C4-2B (cell line): ENCODE results near the gene COL4A1.

Experiments used
- H3K27ac ChIP-seq: fragments of 450-650 bp; 2 replicates; pipeline ENCODE4 v1.5.1; 2017
- CTCF ChIP-seq: fragments of 450-650 bp; conservative IDR thresholded peaks from 2 replicates; pipeline ENCODE4 v1.5.1; 2017; ENCODE audit warnings: mild to moderate bottlenecking
- ZFX ChIP-seq: fragments of 450-650 bp; IDR thresholded peaks from 2 replicates; pipeline ENCODE4 v1.6.1; 2017

The COL4A1 gene

DNA sequence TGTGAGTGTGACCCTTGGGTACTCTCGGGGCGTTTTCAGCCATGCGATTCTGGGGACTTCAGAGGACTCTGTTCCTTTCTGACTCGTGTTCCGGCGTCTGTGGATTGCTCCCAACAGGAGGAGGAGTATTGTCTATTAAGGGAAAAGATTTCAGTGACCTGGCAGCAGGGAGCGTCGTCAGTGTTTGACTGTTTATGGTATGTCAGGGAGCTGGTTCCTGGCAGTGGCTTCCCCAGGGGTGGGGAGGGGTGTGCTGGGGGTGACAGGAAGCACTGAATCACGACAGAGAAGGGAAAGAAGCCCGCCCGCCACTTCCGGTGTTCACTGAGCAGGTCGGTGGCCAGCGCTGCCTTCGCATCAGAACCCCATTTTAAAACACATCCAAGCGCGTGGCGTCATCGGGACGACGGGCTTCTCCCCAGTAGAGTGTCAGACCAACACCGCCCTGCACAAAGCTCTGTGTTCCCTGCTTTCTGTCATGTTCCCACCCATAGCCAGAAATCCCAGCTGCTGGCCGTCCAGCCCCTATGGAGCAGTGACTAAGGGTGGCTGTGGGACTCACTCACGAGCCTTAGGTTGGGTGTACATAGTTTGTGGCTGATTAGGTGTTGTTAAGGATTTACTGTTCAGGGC, 34.0 kb upstream of the COL4A1 start:
- TF ChIP-seq ZFX (no peak), CTCF (no peak)
- no peak overlapping the region for H3K27ac ChIP-seq

GRCh38 chr13:110339975-110340550, 33.1 kb upstream of the COL4A1 start:
- H3K27ac ChIP-seq: no peak overlapping the region

DNA sequence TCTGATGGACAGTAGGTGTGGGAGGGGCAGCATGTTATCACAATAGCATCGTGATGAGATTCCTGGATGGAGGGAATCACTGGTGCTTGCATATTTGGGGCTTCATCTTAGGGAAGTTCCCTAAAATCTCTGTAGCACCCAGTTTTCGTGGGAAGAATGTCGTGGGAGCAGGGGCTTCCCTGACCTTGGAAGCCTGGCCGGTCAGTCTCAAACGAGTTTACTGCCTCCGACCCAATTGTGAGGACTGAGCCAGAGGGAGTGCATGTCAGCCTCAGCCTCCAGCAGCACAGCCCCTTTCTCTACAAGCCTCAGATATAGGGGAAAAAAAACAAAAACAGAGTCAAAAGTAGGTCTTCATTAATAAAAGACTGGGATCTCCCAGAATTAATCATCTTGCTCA, 32.3 kb upstream of the COL4A1 start:
- TF ChIP-seq ZFX (no peak), CTCF (no peak)
- H3K27ac ChIP-seq: no peak overlapping the region

More at GRCh38 chr13:110339975-110340550, 33.1 kb upstream of the COL4A1 start:
- TF ChIP-seq CTCF: no peak
- TF ChIP-seq ZFX: no peak

DNA sequence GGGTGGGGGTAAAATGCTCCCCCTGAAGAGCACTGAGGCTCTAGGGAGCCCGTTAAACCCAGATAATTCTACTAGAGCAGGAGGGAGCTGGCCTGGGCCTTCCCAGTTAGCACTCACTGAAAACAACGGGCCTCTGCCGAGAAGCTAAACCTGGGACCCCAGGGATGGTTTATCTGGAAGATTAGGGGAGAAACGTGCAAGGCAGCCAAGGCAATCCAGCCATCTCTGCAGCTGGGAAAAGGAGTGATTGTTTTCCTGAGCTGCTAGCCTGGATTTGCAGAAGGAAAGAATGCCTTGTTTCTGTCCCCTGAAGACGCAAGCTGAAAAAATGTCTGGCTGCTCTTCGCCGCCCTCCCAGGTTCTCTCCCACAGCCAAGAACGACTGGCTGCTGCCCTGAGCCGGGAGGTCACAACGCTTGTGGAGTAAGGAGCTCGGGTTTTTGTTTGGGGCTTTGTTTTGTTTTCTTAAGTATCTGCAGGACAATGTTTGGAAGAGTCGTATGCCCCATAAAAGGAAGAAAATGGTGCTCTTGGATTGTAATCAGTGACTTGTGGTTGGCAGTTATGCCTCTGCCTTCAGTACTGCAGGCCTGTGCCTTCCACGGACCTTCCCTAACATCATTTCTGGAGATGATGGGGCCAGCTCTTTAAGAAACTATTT, 31.6 kb upstream of the COL4A1 start:
- no peak overlapping the region for H3K27ac ChIP-seq
- TF ChIP-seq ZFX (no peak), CTCF (no peak)

- H3K27ac ChIP-seq: no peak overlapping the region
- TF ChIP-seq CTCF: no peak
- no peak for TF ChIP-seq ZFX
Measured at GRCh38 chr13:110337247-110337646, 30.3 kb upstream of the COL4A1 start.

GRCh38 chr13:110336681-110337080, 29.7 kb upstream of the COL4A1 start:
- TF ChIP-seq CTCF: no peak
- no peak for TF ChIP-seq ZFX
- no peak overlapping the region for H3K27ac ChIP-seq

DNA sequence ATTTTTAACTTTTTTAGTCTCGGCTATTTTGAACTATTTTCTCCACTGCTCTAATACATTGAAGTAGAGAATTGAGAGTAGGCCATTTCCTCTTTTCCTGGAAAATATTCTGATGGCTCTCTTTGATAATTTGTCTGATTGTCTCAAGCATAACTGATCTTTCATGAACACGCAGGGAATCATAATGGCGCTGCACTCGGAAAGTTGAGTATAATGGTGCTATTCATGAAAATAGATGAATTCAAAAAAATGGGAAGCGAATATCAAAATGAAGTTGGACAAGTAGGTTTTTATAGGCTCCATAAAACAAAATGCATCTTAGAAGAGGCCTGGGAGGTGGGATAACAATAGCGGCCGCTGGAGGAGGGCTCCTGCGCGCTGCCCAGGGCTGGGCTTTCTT, 29.2 kb upstream of the COL4A1 start:
- H3K27ac ChIP-seq: no peak overlapping the region
- TF ChIP-seq ZFX: no peak
- TF ChIP-seq CTCF: no peak
